BE2C (cell line): ENCODE results near the gene RBM20.
"Not testable (repeated sequence)": the region's sequence is repeated elsewhere in the genome, so short reads cannot be mapped to it uniquely, and the experiment has no call there.

ENCODE experiments used
- DNase-seq: peaks from one replicate; pipeline ENCODE4 v3.0.0-alpha.2; 2020
- H3K27me3 ChIP-seq: fragments of 250-450 bp; sonication (Bioruptor Pico); 2 replicates; pipeline ENCODE4 v1.5.1; 2020; ENCODE audit warnings: mild to moderate bottlenecking
- H3K36me3 ChIP-seq: fragments of 250-450 bp; sonication (Bioruptor Pico); 2 replicates; pipeline ENCODE4 v1.5.1; 2020; ENCODE audit warnings: mild to moderate bottlenecking
- H3K4me1 ChIP-seq: fragments of 250-450 bp; sonication (Bioruptor Pico); 2 replicates; pipeline ENCODE4 v1.5.1; 2020
- H3K4me3 ChIP-seq: 2 replicates; pipeline ENCODE4 v1.5.1; 2011; ENCODE audit warnings: low read depth, low read length
- H3K9me3 ChIP-seq: fragments of 250-450 bp; sonication (Bioruptor Pico); 2 replicates; pipeline ENCODE4 v1.5.1; 2020
- TF ChIP-seq, protein P1 (sequence below): IDR thresholded peaks from 2 replicates; pipeline ENCODE4 v1.5.1; 2012; ENCODE audit warnings: mild to moderate bottlenecking, low read depth, low read length

RBM20 gene

DNA sequence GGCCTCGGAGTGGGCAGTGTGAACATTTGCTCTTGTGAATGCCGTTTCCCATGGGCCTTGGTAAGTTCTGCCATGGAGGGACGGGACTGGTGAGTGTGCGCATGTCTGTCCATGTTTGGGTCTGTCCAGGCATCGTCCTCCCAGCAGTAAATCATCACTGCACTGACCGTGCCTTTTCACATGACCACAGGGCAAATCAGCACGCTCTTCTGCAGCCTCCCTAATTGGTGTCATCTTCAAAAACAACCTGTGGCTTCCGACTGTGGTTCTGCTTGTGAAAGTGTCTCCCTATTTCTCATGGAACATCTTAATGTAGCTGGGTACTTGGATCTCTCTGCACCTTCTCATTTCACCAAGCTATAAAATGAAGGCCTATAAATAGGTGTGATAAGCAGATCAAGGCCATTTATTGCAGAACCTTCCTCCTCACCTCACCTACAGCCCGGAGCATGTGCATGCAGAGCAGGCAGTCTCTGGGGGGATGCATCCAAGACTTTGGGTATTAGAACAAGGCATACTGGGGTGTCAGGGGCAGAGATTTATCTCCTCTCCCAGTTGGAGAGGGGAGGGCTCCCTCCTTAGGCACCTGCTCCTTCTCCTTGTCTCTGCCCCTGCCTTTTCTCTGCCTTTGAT, 77.4 kb downstream of the RBM20 start:
- no peak for DNase-seq
- no peaks in the 10 kb centered on the region; the same call in 1 of the 2 replicates for H3K36me3 ChIP-seq
- no peaks in the 10 kb centered on the region for H3K27me3 ChIP-seq
- peaks cover 17% of the 10 kb centered on the region for H3K4me1 ChIP-seq
- H3K9me3 ChIP-seq, result no peaks in the 10 kb centered on the region
- no peak overlapping the region for H3K4me3 ChIP-seq
- TF ChIP-seq, protein P1, sequence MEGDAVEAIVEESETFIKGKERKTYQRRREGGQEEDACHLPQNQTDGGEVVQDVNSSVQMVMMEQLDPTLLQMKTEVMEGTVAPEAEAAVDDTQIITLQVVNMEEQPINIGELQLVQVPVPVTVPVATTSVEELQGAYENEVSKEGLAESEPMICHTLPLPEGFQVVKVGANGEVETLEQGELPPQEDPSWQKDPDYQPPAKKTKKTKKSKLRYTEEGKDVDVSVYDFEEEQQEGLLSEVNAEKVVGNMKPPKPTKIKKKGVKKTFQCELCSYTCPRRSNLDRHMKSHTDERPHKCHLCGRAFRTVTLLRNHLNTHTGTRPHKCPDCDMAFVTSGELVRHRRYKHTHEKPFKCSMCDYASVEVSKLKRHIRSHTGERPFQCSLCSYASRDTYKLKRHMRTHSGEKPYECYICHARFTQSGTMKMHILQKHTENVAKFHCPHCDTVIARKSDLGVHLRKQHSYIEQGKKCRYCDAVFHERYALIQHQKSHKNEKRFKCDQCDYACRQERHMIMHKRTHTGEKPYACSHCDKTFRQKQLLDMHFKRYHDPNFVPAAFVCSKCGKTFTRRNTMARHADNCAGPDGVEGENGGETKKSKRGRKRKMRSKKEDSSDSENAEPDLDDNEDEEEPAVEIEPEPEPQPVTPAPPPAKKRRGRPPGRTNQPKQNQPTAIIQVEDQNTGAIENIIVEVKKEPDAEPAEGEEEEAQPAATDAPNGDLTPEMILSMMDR, result no peak

- no peak for DNase-seq
- no peaks in the 10 kb centered on the region for H3K27me3 ChIP-seq
- no peaks in the 10 kb centered on the region; the same call in 1 of the 2 replicates for H3K36me3 ChIP-seq
- TF ChIP-seq, protein P1, result no peak
- no peaks in the 10 kb centered on the region for H3K9me3 ChIP-seq
- 0 out of 2 replicates have a peak, but pooled peaks cover 5% of the 10 kb centered on the region for H3K4me1 ChIP-seq
- no peak overlapping the region for H3K4me3 ChIP-seq
Measured at GRCh38 chr10:110723224-110723891, 79.2 kb downstream of the RBM20 start.

- Histone ChIP-seq H3K4me3 (no peak overlapping the region), H3K4me1 (0 out of 2 replicates have a peak, but pooled peaks cover 2% of the 10 kb centered on the region), H3K27me3 (no peaks in the 10 kb centered on the region), H3K36me3 (no peaks in the 10 kb centered on the region; the same call in 1 of the 2 replicates), H3K9me3 (no peaks in the 10 kb centered on the region)
- DNase-seq, result no peak
- TF ChIP-seq, protein P1, result no peak
Measured at GRCh38 chr10:110724116-110724921, 80.2 kb downstream of the RBM20 start.

GRCh38 chr10:110724937-110725336, 80.8 kb downstream of the RBM20 start:
- H3K27me3 ChIP-seq, result no peaks in the 10 kb centered on the region
- H3K36me3 ChIP-seq, result no peaks in the 10 kb centered on the region; the same call in 1 of the 2 replicates
- 0 out of 2 replicates have a peak, but pooled peaks cover 2% of the 10 kb centered on the region for H3K4me1 ChIP-seq
- DNase-seq, result no peak
- H3K4me3 ChIP-seq, result no peak overlapping the region
- TF ChIP-seq, protein P1, result no peak
- no peaks in the 10 kb centered on the region for H3K9me3 ChIP-seq

- H3K4me1 ChIP-seq, result 0 out of 2 replicates have a peak, but pooled peaks cover 2% of the 10 kb centered on the region
- TF ChIP-seq, protein P1, result no peak
- no peak for DNase-seq
Measured at GRCh38 chr10:110725801-110726630, 81.9 kb downstream of the RBM20 start.

GRCh38 chr10:110727785-110728184, 83.6 kb downstream of the RBM20 start:
- not testable (repeated sequence) for H3K9me3 ChIP-seq, H3K36me3 ChIP-seq, H3K27me3 ChIP-seq, H3K4me1 ChIP-seq, H3K4me3 ChIP-seq, DNase-seq

More at GRCh38 chr10:110725801-110726630, 81.9 kb downstream of the RBM20 start:
- H3K27me3 ChIP-seq, result no peaks in the 10 kb centered on the region
- no peaks in the 10 kb centered on the region; the same call in 1 of the 2 replicates for H3K36me3 ChIP-seq
- H3K4me3 ChIP-seq, result no peak overlapping the region
- no peaks in the 10 kb centered on the region for H3K9me3 ChIP-seq
